ENCODE data around the gene AGBL1. TPM values are rescaled to one million over a fixed set of nuclear protein-coding genes. Genes with fewer than 3 reads are reported as not detected.

Gene AGBL1
- total RNA-seq, 2 donors from 2014 or later: not detected

- H3K4me1 ChIP-seq (ENCODE audit: control insufficient read depth in 1 of 2, low read depth in 2 of 2): no peaks in the 10 kb centered on the region
- H3K27ac ChIP-seq: no peak overlapping the region
- ATAC-seq (ENCODE audit: insufficient number of reproducible peaks, low FRiP score, low read depth) (no peak), DNase-seq (ENCODE audit: low spot score) (no peak)
- TF ChIP-seq, protein P1, sequence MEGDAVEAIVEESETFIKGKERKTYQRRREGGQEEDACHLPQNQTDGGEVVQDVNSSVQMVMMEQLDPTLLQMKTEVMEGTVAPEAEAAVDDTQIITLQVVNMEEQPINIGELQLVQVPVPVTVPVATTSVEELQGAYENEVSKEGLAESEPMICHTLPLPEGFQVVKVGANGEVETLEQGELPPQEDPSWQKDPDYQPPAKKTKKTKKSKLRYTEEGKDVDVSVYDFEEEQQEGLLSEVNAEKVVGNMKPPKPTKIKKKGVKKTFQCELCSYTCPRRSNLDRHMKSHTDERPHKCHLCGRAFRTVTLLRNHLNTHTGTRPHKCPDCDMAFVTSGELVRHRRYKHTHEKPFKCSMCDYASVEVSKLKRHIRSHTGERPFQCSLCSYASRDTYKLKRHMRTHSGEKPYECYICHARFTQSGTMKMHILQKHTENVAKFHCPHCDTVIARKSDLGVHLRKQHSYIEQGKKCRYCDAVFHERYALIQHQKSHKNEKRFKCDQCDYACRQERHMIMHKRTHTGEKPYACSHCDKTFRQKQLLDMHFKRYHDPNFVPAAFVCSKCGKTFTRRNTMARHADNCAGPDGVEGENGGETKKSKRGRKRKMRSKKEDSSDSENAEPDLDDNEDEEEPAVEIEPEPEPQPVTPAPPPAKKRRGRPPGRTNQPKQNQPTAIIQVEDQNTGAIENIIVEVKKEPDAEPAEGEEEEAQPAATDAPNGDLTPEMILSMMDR (IDR thresholded peaks at IDR 0.05): no peak
- H3K4me3 ChIP-seq: no peak overlapping the region
- H3K9me3 ChIP-seq: no peaks in the 10 kb centered on the region
- no peaks in the 10 kb centered on the region for H3K27me3 ChIP-seq (replicated peaks; ENCODE audit: insufficient read depth)
- no peaks in the 10 kb centered on the region for H3K36me3 ChIP-seq
Measured at GRCh38 chr15:86555939-86556338, 476.3 kb downstream of the AGBL1 start.

DNA sequence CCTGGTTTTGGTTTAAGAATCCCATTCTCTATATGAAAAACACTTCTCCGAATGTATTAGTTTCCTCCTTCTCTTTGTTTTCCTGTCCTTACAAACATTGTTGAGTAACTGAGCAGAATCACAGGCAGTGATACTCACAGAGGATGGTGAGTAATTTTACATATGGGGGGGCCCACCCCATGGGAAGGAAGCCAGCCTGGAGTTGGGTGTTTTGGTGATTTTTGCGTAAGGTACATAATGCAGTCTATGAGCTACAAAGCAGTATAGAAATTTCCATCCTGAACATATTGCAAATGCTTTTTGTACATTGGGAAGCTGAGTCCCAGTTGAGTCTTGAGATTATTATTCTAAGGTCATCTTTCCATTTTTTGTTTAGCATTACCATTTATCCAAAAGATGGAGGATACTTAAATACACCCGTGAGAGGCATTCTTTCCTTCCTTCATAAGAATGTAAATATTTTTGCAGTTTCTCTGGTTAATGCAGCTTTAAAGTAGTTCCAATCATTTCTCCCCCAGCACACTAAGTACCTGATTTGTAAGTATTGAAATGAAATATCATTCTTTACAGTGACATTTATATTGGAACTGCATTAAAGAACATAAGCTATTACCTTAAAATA, 476.8 kb downstream of the AGBL1 start:
- Histone ChIP-seq H3K27me3 (replicated peaks; ENCODE audit: insufficient read depth) (no peaks in the 10 kb centered on the region), H3K4me3 (no peak overlapping the region), H3K27ac (no peak overlapping the region), H3K36me3 (no peaks in the 10 kb centered on the region), H3K9me3 (no peaks in the 10 kb centered on the region), H3K4me1 (ENCODE audit: control insufficient read depth in 1 of 2, low read depth in 2 of 2) (no peaks in the 10 kb centered on the region)
- TF ChIP-seq, protein P1 (IDR thresholded peaks at IDR 0.05): no peak
- ATAC-seq (ENCODE audit: insufficient number of reproducible peaks, low FRiP score, low read depth) (no peak), DNase-seq (ENCODE audit: low spot score) (no peak)

- DNase-seq (ENCODE audit: low spot score) (no peak), ATAC-seq (ENCODE audit: insufficient number of reproducible peaks, low FRiP score, low read depth) (no peak)
- H3K27me3 ChIP-seq (replicated peaks; ENCODE audit: insufficient read depth): no peaks in the 10 kb centered on the region
Measured at GRCh38 chr15:86557018-86557550, 477.4 kb downstream of the AGBL1 start.

GRCh38 chr15:86558252-86558651, 478.6 kb downstream of the AGBL1 start:
- H3K36me3 ChIP-seq: no peaks in the 10 kb centered on the region
- DNase-seq (ENCODE audit: low spot score) (no peak), ATAC-seq (ENCODE audit: insufficient number of reproducible peaks, low FRiP score, low read depth) (no peak)
- no peaks in the 10 kb centered on the region for H3K4me1 ChIP-seq (ENCODE audit: control insufficient read depth in 1 of 2, low read depth in 2 of 2)
- no peak overlapping the region for H3K27ac ChIP-seq
- TF ChIP-seq, protein P1 (IDR thresholded peaks at IDR 0.05): no peak
- H3K9me3 ChIP-seq: no peaks in the 10 kb centered on the region
- no peaks in the 10 kb centered on the region for H3K27me3 ChIP-seq (replicated peaks; ENCODE audit: insufficient read depth)
- H3K4me3 ChIP-seq: no peak overlapping the region

More at GRCh38 chr15:86557018-86557550, 477.4 kb downstream of the AGBL1 start:
- H3K4me1 ChIP-seq (ENCODE audit: control insufficient read depth in 1 of 2, low read depth in 2 of 2): no peaks in the 10 kb centered on the region
- no peaks in the 10 kb centered on the region for H3K36me3 ChIP-seq
- H3K27ac ChIP-seq: no peak overlapping the region
- H3K9me3 ChIP-seq: no peaks in the 10 kb centered on the region
- TF ChIP-seq, protein P1 (IDR thresholded peaks at IDR 0.05): no peak
- H3K4me3 ChIP-seq: no peak overlapping the region

DNA sequence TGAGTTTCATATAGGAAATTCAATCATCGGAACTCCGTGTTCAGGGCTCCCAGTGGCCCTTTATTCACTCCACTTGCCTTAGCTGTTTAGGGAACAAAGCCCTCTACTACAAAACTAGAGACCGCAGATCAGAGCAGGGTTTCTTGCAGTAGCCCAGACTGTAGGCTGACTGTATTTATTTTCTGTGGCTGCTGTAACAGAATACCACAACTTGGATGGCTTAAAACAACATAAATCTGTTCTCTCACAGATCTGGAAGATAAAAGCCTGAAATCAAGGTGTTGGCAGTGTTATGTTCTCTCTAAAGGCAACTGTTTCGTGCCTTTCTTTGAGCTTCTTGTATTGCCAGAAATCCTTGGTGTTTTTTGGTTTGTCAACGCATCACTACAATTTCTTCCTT, 479.0 kb downstream of the AGBL1 start:
- DNase-seq (ENCODE audit: low spot score): no peak
- Histone ChIP-seq H3K9me3 (no peaks in the 10 kb centered on the region), H3K27ac (no peak overlapping the region), H3K4me3 (no peak overlapping the region), H3K4me1 (ENCODE audit: control insufficient read depth in 1 of 2, low read depth in 2 of 2) (no peaks in the 10 kb centered on the region), H3K36me3 (no peaks in the 10 kb centered on the region), H3K27me3 (replicated peaks; ENCODE audit: insufficient read depth) (no peaks in the 10 kb centered on the region)
- TF ChIP-seq, protein P1 (IDR thresholded peaks at IDR 0.05): no peak
- no peak for ATAC-seq (ENCODE audit: insufficient number of reproducible peaks, low FRiP score, low read depth)

Data from thoracic aorta (tissue), 2 donors.